ENCODE results near the gene TOMM40. TPM values are rescaled to one million over a fixed set of nuclear protein-coding genes. Genes with fewer than 3 reads are reported as not detected.

Gene TOMM40
- total RNA-seq, 3 donors from 2014 or later, result 32.9 to 48.2 (median 39.7) TPM

- H3K27me3 ChIP-seq, result no peaks in the 10 kb centered on the region
- no peaks in the 10 kb centered on the region for H3K9me3 ChIP-seq
- TF ChIP-seq POLR2A (IDR thresholded peaks at IDR 0.05) (no peak), CTCF (IDR thresholded peaks at IDR 0.05) (peak; percentile 94 to 97 (median 94)), POLR2AphosphoS5 (IDR thresholded peaks at IDR 0.05) (no peak)
- DNase-seq (ENCODE audit: low spot score in 2 of 2), result peak; percentile 67 to 73
- no peaks in the 10 kb centered on the region for H3K36me3 ChIP-seq
- peak overlapping the region; percentile 83 to 84 for H3K27ac ChIP-seq
- intact Hi-C loops (cut with DNase I; ENCODE audit: low total_unique reads), result no loop called here
- H3K4me3 ChIP-seq, result peak overlapping the region in 2 of 3 donors; percentile 8 to 40
- peaks cover 7 to 27% of the 10 kb centered on the region in 2 donors for H3K4me1 ChIP-seq
Measured at GRCh38 chr19:44951179-44952159, 60.4 kb downstream of the TOMM40 start.

Other genes starting within 250 kb of the TOMM40 start
- gene PVR, start 247.3 kb upstream of the TOMM40 start, total RNA-seq, result 10 to 100 TPM in 2 of 3 donors, 1 to 10 TPM in 1; 8.5 to 30.2 (median 22.0) TPM
- gene CEACAM19, start 219.8 kb upstream of the TOMM40 start, total RNA-seq, result 1 to 10 TPM in 2 of 3 donors, under 1 TPM in 1; 0.96 to 5.3 (median 4.9) TPM
- not detected for gene CEACAM16, start 192.1 kb upstream of the TOMM40 start, total RNA-seq
- gene BCL3, start 142.5 kb upstream of the TOMM40 start, total RNA-seq, result 10 to 100 TPM in 2 of 3 donors, 1 to 10 TPM in 1; 4.3 to 37.6 (median 34.4) TPM
- gene CBLC, start 113.4 kb upstream of the TOMM40 start, total RNA-seq, result 10 to 100 TPM in 2 of 3 donors, not detected in 1; 15.7 to 18.1 TPM
- gene BCAM, start 82.2 kb upstream of the TOMM40 start, total RNA-seq, result 100 to 1,000 TPM in 1 of 3 donors, 10 to 100 TPM in 2; 17.1 to 102 (median 75.4) TPM
- 100 to 1,000 TPM in 1 of 3 donors, 10 to 100 TPM in 2; 28.0 to 114 (median 86.6) TPM for gene NECTIN2, start 45.0 kb upstream of the TOMM40 start, total RNA-seq
- 1,000 to 10,000 TPM in 2 of 3 donors, 100 to 1,000 TPM in 1; 439 to 1,162 (median 1,092) TPM for gene APOE, start 14.5 kb downstream of the TOMM40 start, total RNA-seq
- 100 to 1,000 TPM in 1 of 3 donors, 10 to 100 TPM in 2; 59.0 to 285 (median 78.7) TPM for gene APOC1, start 23.4 kb downstream of the TOMM40 start, total RNA-seq
- gene APOC4, start 51.0 kb downstream of the TOMM40 start, total RNA-seq, result not detected
- 10 to 100 TPM in 1 of 3 donors, under 1 TPM in 1, not detected in 1; 0.48 to 10.7 TPM for gene APOC2, start 54.8 kb downstream of the TOMM40 start, total RNA-seq
- gene CLPTM1, start 64.1 kb downstream of the TOMM40 start, total RNA-seq, result 10 to 100 TPM; 42.0 to 70.5 (median 60.2) TPM
- 10 to 100 TPM in 1 of 3 donors, 1 to 10 TPM in 2; 5.8 to 12.5 (median 8.2) TPM for gene RELB, start 110.2 kb downstream of the TOMM40 start, total RNA-seq
- 10 to 100 TPM; 49.9 to 80.3 (median 57.0) TPM for gene CLASRP, start 147.8 kb downstream of the TOMM40 start, total RNA-seq
- 1 to 10 TPM in 2 of 3 donors, under 1 TPM in 1; 0.98 to 1.9 (median 1.3) TPM for gene ZNF296, start 185.2 kb downstream of the TOMM40 start, total RNA-seq
- gene GEMIN7, start 188.0 kb downstream of the TOMM40 start, total RNA-seq, result 10 to 100 TPM; 21.3 to 35.1 (median 22.1) TPM
- gene PPP1R37, start 201.9 kb downstream of the TOMM40 start, total RNA-seq, result 10 to 100 TPM; 18.6 to 50.8 (median 33.8) TPM